Ovary (tissue), 3 donors: ENCODE data around the gene ARHGEF33.

ENCODE experiments used
- CTCF ChIP-seq, 3 donors: fragments of 450-650 bp in 2 of 3; fragments of 200-600 bp in 1 of 3; IDR thresholded peaks; one replicate each; pipeline versions ENCODE4 v1.5.1 to v1.8.0; 2016 to 2022; ENCODE audit warnings: antibody characterized with exemption in 3 of 3, mild to moderate bottlenecking in 1 of 3
- EP300 ChIP-seq: sonication (generic); formaldehyde crosslinking; IDR thresholded peaks from one replicate; pipeline ENCODE4 v1.6.1; 2017; ENCODE audit warnings: antibody characterized with exemption
- POLR2A ChIP-seq: fragments of 450-650 bp; IDR thresholded peaks from one replicate; pipeline ENCODE4 v1.6.1; 2017; ENCODE audit warnings: antibody characterized with exemption, mild to moderate bottlenecking, moderate library complexity
- donor health status: DM: no; HTN: no; CAD: no.

- TF ChIP-seq POLR2A (no peak), EP300 (no peak), CTCF (IDR thresholded peaks at IDR 0.05) (no peak)
Measured at GRCh38 chr2:38966678-38967077, 77.0 kb downstream of the ARHGEF33 start.
